ENCODE data around the gene CAMK1G.

Gene CAMK1G

DNA sequence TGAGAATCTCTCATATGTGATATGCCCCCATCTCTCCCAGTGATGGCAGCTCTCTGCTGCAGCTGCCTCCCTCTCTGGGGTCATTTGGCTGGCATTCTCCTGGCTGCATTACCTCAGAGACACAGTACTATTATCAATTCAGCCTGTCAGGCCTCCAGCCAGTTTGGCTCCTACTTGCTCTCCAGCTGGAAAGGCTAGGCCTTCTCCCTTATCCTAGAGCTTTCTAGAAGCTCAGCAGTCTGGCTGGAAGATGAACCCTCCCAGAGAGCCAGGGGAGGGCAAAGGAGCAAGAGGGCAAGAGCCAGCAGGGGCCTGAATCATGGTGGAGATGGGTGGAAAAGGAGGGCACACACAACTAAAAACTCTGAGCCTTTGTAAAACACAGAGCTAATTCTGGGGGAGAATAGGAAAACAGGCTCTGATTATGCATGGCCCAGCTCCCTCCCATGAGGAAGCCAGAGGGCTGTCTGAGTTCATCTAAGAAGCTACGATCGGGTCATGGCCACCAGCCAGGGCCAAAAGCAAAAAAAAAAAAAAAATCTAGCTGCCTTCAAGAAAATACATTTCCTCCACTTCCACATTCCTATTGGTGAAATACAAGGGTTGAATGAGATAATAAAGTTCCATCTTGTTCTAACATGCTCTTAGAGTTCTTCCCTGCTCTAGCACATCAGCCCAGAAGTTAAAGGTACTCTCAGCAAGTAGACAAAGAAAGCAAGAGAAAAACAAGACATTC is 59.9 kb downstream of the CAMK1G start:
- H3K4me1 Mint-ChIP-seq, result no peaks in the 10 kb centered on the region

GRCh38 chr1:209645574-209646452 is 62.3 kb downstream of the CAMK1G start:
- DNase-seq (ENCODE audit: low spot score in 2 of 2), result no peak
- Mint-ChIP-seq H3K27ac (no peak overlapping the region), H3K4me1 (no peaks in the 10 kb centered on the region), H3K4me3 (no peak overlapping the region), H3K9me3 (no peaks in the 10 kb centered on the region), H3K36me3 (no peaks in the 10 kb centered on the region), H3K27me3 (peaks cover 2% of the 10 kb centered on the region)
- ATAC-seq (ENCODE audit: low read depth), result no peak

More for the DNA sequence above, 59.9 kb downstream of the CAMK1G start:
- DNase-seq (ENCODE audit: low spot score in 2 of 2) (no peak), ATAC-seq (ENCODE audit: low read depth) (no peak)
- Mint-ChIP-seq H3K4me3 (no peak overlapping the region), H3K27me3 (peaks cover 2% of the 10 kb centered on the region), H3K27ac (no peak overlapping the region), H3K36me3 (no peaks in the 10 kb centered on the region), H3K9me3 (no peaks in the 10 kb centered on the region)

GRCh38 chr1:209646558-209646957 is 63.0 kb downstream of the CAMK1G start:
- no peak for ATAC-seq (ENCODE audit: low read depth)
- Mint-ChIP-seq H3K4me1 (no peaks in the 10 kb centered on the region), H3K4me3 (no peak overlapping the region), H3K27ac (no peak overlapping the region), H3K9me3 (no peaks in the 10 kb centered on the region), H3K36me3 (no peaks in the 10 kb centered on the region), H3K27me3 (peaks cover 2% of the 10 kb centered on the region)
- no peak for DNase-seq (ENCODE audit: low spot score in 2 of 2)

DNA sequence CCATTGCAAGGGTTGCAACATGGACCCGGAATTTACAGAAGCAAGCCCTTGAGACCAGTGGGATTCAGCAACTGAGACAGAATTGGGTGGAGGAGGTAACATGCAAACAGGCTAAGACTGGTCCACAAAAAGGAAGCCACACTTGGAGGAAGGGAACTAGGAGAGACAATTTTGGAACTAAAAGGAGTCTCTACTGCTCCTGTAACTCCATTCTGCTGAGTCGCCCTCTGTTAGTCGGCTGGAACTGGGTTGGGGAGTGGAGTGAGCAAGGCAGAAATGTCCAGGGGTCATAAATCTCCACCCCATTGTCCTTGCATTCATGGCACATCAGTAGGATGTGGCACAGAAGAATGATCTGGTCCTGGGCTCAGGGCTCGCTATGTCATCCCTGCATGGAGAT is 63.6 kb downstream of the CAMK1G start:
- Mint-ChIP-seq H3K4me1 (no peaks in the 10 kb centered on the region), H3K9me3 (no peaks in the 10 kb centered on the region), H3K36me3 (no peaks in the 10 kb centered on the region), H3K4me3 (no peak overlapping the region), H3K27ac (no peak overlapping the region), H3K27me3 (peaks cover 2% of the 10 kb centered on the region)
- ATAC-seq (ENCODE audit: low read depth) (no peak), DNase-seq (ENCODE audit: low spot score in 2 of 2) (no peak)

GRCh38 chr1:209648346-209648745 is 64.8 kb downstream of the CAMK1G start:
- Mint-ChIP-seq H3K9me3 (no peaks in the 10 kb centered on the region), H3K27ac (no peak overlapping the region), H3K4me3 (no peak overlapping the region), H3K4me1 (no peaks in the 10 kb centered on the region), H3K27me3 (peaks cover 2% of the 10 kb centered on the region), H3K36me3 (no peaks in the 10 kb centered on the region)
- no peak for DNase-seq (ENCODE audit: low spot score in 2 of 2)
- no peak for ATAC-seq (ENCODE audit: low read depth)

DNA sequence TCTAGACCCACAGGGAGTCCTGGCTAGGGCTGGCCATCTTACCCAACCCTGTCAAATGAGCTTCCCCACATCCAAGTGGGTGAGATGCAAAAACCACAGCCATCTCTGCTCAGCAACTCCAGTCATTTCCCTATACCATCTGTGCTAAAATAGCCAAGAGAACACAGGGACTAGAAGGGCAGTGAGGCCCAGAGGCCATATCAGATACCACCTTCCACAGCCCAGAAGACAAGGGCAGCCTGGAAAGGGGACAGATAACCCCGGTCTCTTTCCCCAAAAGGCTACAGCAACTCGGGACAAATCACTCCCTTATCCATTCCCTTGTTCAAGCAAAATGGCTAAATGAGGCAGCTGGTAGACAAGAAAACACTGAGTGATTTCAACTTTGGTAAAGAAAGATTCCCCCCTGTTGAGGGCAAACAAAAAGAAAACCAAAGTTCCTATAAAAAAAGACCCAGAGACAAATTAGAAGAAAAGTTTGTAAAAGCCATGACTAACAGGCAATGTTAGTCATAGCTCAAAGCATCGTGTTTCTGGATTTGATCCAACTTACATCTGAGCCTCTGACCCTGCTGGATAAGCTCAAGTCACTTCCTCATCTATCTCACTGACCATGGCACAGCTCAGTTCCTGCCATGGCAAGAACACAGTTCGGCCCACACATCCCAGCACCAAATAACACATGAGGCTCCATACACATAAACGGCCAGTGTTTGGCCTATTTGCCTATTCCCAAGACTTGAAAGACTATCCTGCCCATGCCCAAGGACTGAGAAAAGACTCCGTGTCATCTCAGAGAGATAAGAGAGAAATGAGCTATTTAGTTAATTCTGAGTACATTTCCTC is 65.6 kb downstream of the CAMK1G start:
- Mint-ChIP-seq H3K27ac (no peak overlapping the region), H3K9me3 (no peaks in the 10 kb centered on the region), H3K4me3 (no peak overlapping the region), H3K27me3 (peaks cover 2% of the 10 kb centered on the region), H3K4me1 (no peaks in the 10 kb centered on the region), H3K36me3 (no peaks in the 10 kb centered on the region)
- DNase-seq (ENCODE audit: low spot score in 2 of 2), result no peak
- ATAC-seq (ENCODE audit: low read depth), result no peak

- no peak overlapping the region for H3K4me3 Mint-ChIP-seq
- H3K36me3 Mint-ChIP-seq, result no peaks in the 10 kb centered on the region
- no peaks in the 10 kb centered on the region for H3K9me3 Mint-ChIP-seq
- ATAC-seq (ENCODE audit: low read depth) (no peak), DNase-seq (ENCODE audit: low spot score in 2 of 2) (no peak)
- H3K27ac Mint-ChIP-seq, result no peak overlapping the region
- no peaks in the 10 kb centered on the region for H3K4me1 Mint-ChIP-seq
- H3K27me3 Mint-ChIP-seq, result peaks cover 2% of the 10 kb centered on the region
Observed at GRCh38 chr1:209650454-209650853, 66.9 kb downstream of the CAMK1G start.

- DNase-seq (ENCODE audit: low spot score in 2 of 2) (no peak), ATAC-seq (ENCODE audit: low read depth) (no peak)
- H3K27ac Mint-ChIP-seq, result no peak overlapping the region
- H3K4me3 Mint-ChIP-seq, result no peak overlapping the region
- no peaks in the 10 kb centered on the region for H3K36me3 Mint-ChIP-seq
- no peaks in the 10 kb centered on the region for H3K27me3 Mint-ChIP-seq
- H3K9me3 Mint-ChIP-seq, result no peaks in the 10 kb centered on the region
- no peaks in the 10 kb centered on the region for H3K4me1 Mint-ChIP-seq
Observed at GRCh38 chr1:209651138-209651587, 67.6 kb downstream of the CAMK1G start.

DNA sequence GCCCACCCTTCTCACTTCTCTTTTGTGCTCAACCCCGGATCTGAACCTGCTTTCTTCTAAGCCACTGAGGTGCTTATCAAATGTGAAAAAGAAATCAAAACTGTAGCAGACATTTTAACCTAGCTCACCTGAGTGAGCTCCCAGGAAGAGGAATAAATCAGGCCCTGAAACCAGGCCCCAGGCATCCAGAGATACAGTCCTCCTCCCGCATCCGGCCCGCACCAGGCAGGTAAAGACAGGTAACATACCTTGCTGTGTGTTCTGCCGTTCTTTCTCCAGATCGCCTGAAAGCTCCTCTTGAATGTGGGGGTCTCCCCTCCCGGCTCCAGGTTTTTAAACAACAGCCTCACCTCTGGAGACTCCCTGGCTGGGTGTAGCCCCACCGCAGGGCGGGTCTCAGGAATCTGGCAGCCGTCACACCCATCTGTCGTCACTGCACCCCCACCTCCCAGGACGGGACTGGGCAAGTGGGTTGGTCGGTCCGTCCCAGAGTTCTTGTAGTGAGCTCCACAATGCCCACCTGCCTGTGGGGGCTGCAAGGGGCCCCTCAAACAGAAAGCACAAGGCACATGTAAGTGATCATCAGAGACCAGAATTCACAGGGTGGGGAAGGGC is 68.7 kb downstream of the CAMK1G start, which contains the start of gene LAMB3:
Gene LAMB3 (minus strand): TSS at position 305 of the 615 bp plus-strand sequence. CDS start 1,481 bp downstream, outside the sequence.
- H3K4me3 Mint-ChIP-seq, result no peak within 1 kb of the TSS
- H3K27ac Mint-ChIP-seq, result no peak within 1 kb of the TSS
- H3K36me3 Mint-ChIP-seq, result no peaks in the 10 kb centered on the region
- H3K9me3 Mint-ChIP-seq, result no peaks in the 10 kb centered on the region
- peaks cover 2% of the 10 kb centered on the region for H3K4me1 Mint-ChIP-seq
- ATAC-seq (ENCODE audit: low read depth), result no peak
- DNase-seq (ENCODE audit: low spot score in 2 of 2), result no peak
- no peaks in the 10 kb centered on the region for H3K27me3 Mint-ChIP-seq

- ATAC-seq (ENCODE audit: low read depth), result no peak
- peaks cover 4% of the 10 kb centered on the region for H3K4me1 Mint-ChIP-seq
Observed at GRCh38 chr1:209652873-209653401, 69.4 kb downstream of the CAMK1G start.

DNA sequence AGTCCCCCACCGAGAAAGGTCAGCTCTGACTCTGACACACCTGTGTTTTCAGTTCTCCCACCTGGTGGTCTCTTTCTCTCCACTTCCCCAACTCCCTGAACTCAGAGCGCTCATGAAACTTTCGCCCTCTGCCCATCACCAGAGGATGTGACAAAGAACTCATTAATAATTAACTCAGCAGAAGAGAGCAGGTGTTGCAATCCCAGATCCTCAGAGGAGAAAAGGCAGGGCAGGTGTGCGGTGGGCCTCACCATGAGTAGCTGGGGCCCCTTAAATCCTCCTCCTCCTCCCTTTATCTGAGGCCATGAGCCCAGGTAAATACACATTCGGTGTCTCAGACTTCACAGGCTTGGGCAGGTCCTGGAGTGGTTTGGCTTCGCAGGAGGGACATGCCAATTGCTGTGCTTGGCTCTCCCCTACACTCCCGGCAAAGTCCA is 70.4 kb downstream of the CAMK1G start:
- H3K9me3 Mint-ChIP-seq, result no peaks in the 10 kb centered on the region
- H3K27ac Mint-ChIP-seq, result no peak overlapping the region
- peaks cover 4% of the 10 kb centered on the region for H3K4me1 Mint-ChIP-seq
- no peak overlapping the region for H3K4me3 Mint-ChIP-seq
- H3K27me3 Mint-ChIP-seq, result peaks cover 2% of the 10 kb centered on the region
- ATAC-seq (ENCODE audit: low read depth), result no peak
- no peaks in the 10 kb centered on the region for H3K36me3 Mint-ChIP-seq
- DNase-seq (ENCODE audit: low spot score in 2 of 2), result no peak

More at GRCh38 chr1:209652873-209653401, 69.4 kb downstream of the CAMK1G start:
- no peak overlapping the region for H3K4me3 Mint-ChIP-seq
- no peaks in the 10 kb centered on the region for H3K9me3 Mint-ChIP-seq
- DNase-seq (ENCODE audit: low spot score in 2 of 2), result no peak
- H3K27ac Mint-ChIP-seq, result no peak overlapping the region
- peaks cover 2% of the 10 kb centered on the region for H3K27me3 Mint-ChIP-seq
- H3K36me3 Mint-ChIP-seq, result no peaks in the 10 kb centered on the region

- Mint-ChIP-seq H3K9me3 (no peaks in the 10 kb centered on the region), H3K27ac (no peak overlapping the region), H3K4me3 (no peak overlapping the region), H3K4me1 (peaks cover 11% of the 10 kb centered on the region), H3K36me3 (no peaks in the 10 kb centered on the region), H3K27me3 (peaks cover 2% of the 10 kb centered on the region)
- DNase-seq (ENCODE audit: low spot score in 2 of 2) (no peak), ATAC-seq (ENCODE audit: low read depth) (no peak)
Observed at GRCh38 chr1:209655411-209656231, 72.1 kb downstream of the CAMK1G start.

All from memory B cell (primary cell).